Activated naive CD4-positive, alpha-beta T cell treated with anti-CD3 and anti-CD28 coated beads, Interleukin-2, amount 50 U/mL, for 24 hours (primary cell): ENCODE results near the gene RNF149.
"Not testable (repeated sequence)": the region's sequence is repeated elsewhere in the genome, so short reads cannot be mapped to it uniquely, and the experiment has no call there.

Experiments used
- H3K27ac Mint-ChIP-seq: one replicate; pipeline ENCODE4 v1.8.0; 2021; ENCODE audit warnings: mild to moderate bottlenecking, mixed read lengths
- H3K27me3 Mint-ChIP-seq: one replicate; pipeline ENCODE4 v1.8.0; 2021; ENCODE audit warnings: mixed read lengths
- H3K36me3 Mint-ChIP-seq: one replicate; pipeline ENCODE4 v1.8.0; 2021; ENCODE audit warnings: mixed read lengths
- H3K4me1 Mint-ChIP-seq: one replicate; pipeline ENCODE4 v1.8.0; 2021; ENCODE audit warnings: mixed read lengths
- H3K4me3 Mint-ChIP-seq: one replicate; pipeline ENCODE4 v1.8.0; 2021; ENCODE audit warnings: mild to moderate bottlenecking, mixed read lengths
- H3K9me3 Mint-ChIP-seq: one replicate; pipeline ENCODE4 v1.8.0; 2021; ENCODE audit warnings: mixed read lengths

Gene RNF149

DNA sequence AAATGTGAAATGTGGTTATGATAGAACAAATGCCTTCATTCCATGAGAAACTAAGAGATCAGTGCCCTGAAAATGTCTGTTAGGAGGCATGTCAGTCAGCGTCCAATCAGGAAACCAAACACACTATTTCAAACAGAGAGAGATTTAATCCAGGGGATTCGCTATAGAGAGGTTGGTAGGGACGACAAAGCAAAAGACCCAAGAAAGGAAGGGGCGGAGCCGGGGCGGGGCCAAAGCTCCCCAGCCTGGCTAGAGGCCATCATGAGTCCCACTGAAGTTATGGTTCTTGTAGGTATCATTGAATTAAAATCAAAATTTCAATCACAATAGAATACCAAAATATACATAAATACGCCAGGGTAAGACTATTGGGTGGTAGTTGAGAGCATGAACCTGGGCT, 32.9 kb upstream of the RNF149 start:
- Mint-ChIP-seq H3K9me3 (no peaks in the 10 kb centered on the region), H3K27ac (no peak overlapping the region), H3K4me3 (no peak overlapping the region), H3K36me3 (no peaks in the 10 kb centered on the region), H3K27me3 (no peaks in the 10 kb centered on the region), H3K4me1 (peaks cover 36% of the 10 kb centered on the region)

DNA sequence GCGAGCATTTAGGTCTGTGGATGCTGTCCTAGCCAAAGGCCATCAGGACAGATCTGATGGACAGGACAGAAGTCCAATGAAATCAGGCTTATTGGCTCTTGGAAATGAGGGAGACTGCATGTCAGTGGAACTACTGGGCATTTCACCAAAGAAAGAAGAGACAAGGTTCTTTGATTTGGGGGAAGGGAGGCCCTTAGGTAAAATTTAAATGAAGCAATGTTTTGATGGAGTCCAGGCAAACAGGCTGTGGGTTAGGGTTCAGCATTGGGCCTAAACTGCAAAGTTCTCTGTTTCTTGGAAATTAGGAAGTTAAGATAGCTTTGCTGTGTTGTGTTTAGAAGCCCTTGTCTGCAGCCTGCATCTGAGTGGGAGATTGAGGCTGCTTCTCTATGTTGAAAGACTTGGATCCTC, 31.6 kb upstream of the RNF149 start:
- no peaks in the 10 kb centered on the region for H3K27me3 Mint-ChIP-seq
- peaks cover 37% of the 10 kb centered on the region for H3K4me1 Mint-ChIP-seq
- H3K27ac Mint-ChIP-seq: peak overlapping the region; percentile 57
- H3K36me3 Mint-ChIP-seq: no peaks in the 10 kb centered on the region
- H3K9me3 Mint-ChIP-seq: no peaks in the 10 kb centered on the region
- H3K4me3 Mint-ChIP-seq: no peak overlapping the region

DNA sequence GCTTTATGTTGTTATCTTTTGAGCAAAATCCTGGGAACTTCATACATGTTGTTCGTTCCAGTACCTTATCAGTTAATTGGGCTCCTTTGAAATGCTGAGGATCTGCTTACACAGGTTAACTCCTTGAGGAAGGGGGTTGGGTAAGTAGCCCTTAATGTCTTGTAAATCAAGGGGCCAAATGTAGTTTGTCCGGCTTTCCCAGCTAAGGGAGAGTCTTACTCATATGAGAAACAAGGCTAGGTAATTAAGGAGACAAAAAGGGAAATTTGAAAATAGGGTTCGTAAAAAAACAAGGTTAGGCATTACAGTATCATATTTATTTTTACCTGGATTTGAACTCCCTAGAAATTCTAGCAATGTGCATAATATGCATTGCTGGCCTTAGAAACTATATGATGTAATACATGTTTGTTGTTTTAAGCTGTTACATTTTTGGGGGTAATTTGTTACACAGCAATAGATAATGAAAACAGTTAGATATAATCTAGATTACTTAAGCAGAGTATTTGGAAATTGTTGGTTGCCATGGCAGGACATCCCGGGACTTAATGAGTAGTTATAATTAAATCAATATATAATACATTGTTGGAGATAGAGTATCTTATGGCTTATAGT, 30.9 kb upstream of the RNF149 start:
- no peak overlapping the region for H3K4me3 Mint-ChIP-seq
- no peaks in the 10 kb centered on the region for H3K9me3 Mint-ChIP-seq
- no peak overlapping the region for H3K27ac Mint-ChIP-seq
- no peaks in the 10 kb centered on the region for H3K36me3 Mint-ChIP-seq
- no peaks in the 10 kb centered on the region for H3K27me3 Mint-ChIP-seq
- peaks cover 40% of the 10 kb centered on the region for H3K4me1 Mint-ChIP-seq

DNA sequence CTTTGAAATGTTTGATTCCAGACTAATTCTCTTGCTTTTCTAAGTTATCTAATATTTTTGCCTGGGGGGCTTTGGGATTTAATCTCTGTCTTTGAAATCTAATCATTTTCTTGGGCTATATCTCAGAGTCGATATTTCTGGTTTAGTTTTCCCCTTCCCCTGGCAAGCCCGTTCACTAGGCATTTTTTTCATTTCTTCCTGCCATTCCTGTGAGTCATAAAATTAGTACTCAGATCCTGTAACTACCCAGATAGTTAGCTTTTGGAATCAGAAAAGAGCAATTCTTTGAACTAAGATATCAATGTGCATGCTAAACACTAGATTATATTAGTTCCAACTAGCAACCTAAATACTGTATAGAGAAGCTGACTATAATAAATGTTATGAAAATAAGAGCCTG, 29.4 kb upstream of the RNF149 start:
- Mint-ChIP-seq H3K27ac (no peak overlapping the region), H3K9me3 (no peaks in the 10 kb centered on the region), H3K4me3 (no peak overlapping the region), H3K27me3 (no peaks in the 10 kb centered on the region), H3K4me1 (peaks cover 53% of the 10 kb centered on the region), H3K36me3 (no peaks in the 10 kb centered on the region)

DNA sequence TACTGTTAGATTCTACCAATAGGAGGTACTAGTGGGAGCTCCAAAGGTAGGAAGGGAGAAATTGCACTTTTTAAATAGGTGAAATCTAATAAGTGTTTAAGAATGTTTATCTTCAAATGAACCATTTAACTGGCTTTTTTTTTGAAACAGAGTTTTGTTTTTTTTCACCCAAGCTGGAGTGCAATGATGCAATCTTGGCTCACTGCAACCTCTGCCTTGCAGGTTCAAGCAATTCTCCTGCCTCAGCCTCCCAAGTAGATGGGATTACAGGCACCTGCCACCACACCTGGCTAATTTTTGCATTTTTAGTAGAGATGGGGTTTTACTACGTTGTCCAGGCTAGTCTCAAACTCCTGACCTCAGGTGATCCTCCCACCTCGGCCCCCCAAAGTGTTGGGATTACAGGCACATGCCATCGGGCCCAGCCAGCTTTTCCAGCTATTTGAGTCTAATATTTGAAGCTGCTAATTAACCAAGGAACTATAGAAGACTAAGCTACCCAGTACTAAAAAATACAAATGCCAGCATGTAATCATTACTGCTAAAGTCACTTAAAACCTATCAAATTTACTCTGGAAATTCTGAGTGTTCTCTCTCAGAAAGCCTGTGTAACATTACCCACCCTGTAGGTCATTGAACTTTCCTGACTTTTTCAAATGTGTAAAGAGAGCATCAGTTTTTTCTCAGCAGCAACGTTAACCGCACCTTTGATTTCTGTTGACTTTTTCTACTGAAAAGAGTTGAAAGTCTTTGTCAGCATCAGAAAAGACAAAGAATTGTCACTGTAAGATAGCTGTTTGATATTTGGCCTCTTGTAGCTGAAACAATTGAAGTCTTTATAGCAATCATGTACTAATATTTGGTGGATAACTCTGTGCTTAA, 24.6 kb upstream of the RNF149 start:
- peaks cover 31% of the 10 kb centered on the region for H3K4me1 Mint-ChIP-seq
- no peaks in the 10 kb centered on the region for H3K36me3 Mint-ChIP-seq
- no peak overlapping the region for H3K4me3 Mint-ChIP-seq
- H3K9me3 Mint-ChIP-seq: no peaks in the 10 kb centered on the region
- peak overlapping the region; percentile 32 for H3K27ac Mint-ChIP-seq
- H3K27me3 Mint-ChIP-seq: no peaks in the 10 kb centered on the region

DNA sequence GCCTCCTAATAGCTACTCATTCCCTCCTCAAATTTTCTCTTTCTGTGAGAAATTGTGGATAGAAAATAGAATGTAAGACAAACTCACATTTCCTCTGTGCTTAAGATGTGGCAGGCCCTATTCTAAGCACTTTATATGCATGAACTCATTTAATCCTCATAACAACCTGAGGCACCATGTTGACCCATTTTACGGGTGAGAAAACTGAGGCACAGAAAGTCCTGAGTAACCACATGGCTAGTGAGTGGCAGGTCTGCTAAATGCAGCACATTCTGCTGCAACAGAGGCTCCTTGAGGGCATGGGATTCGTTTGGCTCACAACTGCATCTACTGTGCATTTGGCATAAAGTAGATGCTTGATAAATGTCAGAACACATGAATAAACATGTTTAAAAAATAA, 22.7 kb upstream of the RNF149 start:
- no peaks in the 10 kb centered on the region for H3K27me3 Mint-ChIP-seq

DNA sequence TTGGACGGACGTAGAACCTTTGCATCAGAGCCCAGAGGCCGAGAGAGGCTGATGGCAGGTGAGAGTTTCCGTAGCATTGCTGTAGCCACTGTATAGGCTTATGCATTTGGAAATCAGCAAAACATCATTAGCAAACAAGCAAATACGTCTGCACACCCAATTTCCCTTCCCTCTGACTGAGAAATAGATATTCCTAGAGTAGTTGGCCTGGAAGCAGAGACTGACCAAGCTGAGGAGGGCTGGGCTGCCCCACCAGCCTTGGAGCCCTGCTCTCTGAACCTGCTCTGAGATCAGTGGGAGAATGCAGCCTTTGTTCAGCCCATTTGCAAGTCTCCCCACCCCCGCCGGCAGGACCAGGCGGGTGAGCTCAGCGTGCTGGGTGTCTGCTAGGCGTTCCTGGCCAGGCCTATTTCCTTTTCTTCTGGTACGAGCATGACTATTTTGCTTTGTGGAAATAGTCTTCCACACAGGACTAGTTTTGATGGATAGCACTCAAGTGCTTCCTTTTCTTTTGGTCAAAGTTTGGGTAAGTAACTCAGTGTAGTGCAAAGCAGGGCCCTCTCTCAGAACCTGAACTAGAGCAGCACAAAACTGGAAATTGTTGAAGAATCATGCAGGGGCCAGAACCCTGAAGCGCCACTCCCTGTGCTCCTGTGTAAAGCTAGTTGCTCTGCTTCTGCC, 21.9 kb upstream of the RNF149 start:
- H3K4me1 Mint-ChIP-seq: peaks cover 27% of the 10 kb centered on the region
- H3K9me3 Mint-ChIP-seq: no peaks in the 10 kb centered on the region
- peak overlapping the region; percentile 79 for H3K27ac Mint-ChIP-seq
- no peaks in the 10 kb centered on the region for H3K36me3 Mint-ChIP-seq
- peak overlapping the region; percentile 13 for H3K4me3 Mint-ChIP-seq
- H3K27me3 Mint-ChIP-seq: no peaks in the 10 kb centered on the region

More for the DNA sequence above, 22.7 kb upstream of the RNF149 start:
- H3K4me1 Mint-ChIP-seq: peaks cover 27% of the 10 kb centered on the region
- H3K9me3 Mint-ChIP-seq: no peaks in the 10 kb centered on the region
- H3K4me3 Mint-ChIP-seq: no peak overlapping the region
- H3K36me3 Mint-ChIP-seq: no peaks in the 10 kb centered on the region
- peak overlapping the region; percentile 79 for H3K27ac Mint-ChIP-seq

DNA sequence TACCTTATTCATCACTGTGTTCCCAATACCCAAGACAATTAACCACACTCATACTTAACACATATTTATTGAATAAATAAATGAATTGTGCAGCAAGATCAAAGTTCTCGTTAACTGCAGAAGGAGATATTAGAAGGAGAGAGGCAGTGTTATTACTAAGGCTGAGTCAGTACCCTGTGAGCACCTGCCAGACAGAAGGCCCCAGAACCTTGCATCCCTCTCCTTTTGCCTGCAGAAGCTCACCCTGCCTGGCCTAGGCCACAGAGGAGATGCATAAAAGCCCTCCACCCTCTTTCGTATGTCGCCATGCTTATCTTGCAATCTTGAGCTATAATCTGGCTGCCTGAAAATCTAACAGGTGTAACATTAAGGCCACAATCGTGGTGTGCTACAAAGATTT, 20.5 kb upstream of the RNF149 start:
- Mint-ChIP-seq H3K9me3 (no peaks in the 10 kb centered on the region), H3K4me3 (peak overlapping the region; percentile 3), H3K27me3 (no peaks in the 10 kb centered on the region), H3K36me3 (no peaks in the 10 kb centered on the region), H3K27ac (no peak overlapping the region), H3K4me1 (peaks cover 28% of the 10 kb centered on the region)

DNA sequence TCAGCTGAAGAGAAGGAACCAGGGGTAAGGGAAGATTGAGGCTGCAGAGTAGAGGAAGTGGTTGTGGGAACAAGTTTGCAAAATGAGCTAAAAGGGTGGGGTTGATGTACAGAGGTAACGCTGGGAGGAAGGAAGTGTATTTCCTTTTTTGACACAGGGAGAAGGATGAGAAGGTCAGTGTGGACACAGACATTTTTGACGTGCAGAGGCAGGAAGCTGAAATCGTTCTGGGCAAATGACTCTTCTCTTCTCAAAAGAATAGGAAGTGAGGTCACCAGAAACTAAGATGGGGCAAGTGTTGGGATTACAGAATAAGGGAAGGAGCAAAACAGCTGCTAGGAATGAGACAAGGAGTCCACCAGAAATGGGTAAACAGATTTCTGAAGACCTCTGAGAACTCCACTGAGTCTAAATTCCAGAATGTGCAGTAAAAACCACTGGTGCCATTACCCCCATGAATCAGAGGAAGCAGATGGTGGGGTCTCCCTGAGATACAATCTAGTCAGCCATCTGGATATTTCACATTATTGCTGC, 20.0 kb upstream of the RNF149 start:
- H3K4me1 Mint-ChIP-seq: peaks cover 25% of the 10 kb centered on the region
- H3K36me3 Mint-ChIP-seq: no peaks in the 10 kb centered on the region
- no peak overlapping the region for H3K27ac Mint-ChIP-seq
- H3K9me3 Mint-ChIP-seq: no peaks in the 10 kb centered on the region
- no peak overlapping the region for H3K4me3 Mint-ChIP-seq
- H3K27me3 Mint-ChIP-seq: no peaks in the 10 kb centered on the region

DNA sequence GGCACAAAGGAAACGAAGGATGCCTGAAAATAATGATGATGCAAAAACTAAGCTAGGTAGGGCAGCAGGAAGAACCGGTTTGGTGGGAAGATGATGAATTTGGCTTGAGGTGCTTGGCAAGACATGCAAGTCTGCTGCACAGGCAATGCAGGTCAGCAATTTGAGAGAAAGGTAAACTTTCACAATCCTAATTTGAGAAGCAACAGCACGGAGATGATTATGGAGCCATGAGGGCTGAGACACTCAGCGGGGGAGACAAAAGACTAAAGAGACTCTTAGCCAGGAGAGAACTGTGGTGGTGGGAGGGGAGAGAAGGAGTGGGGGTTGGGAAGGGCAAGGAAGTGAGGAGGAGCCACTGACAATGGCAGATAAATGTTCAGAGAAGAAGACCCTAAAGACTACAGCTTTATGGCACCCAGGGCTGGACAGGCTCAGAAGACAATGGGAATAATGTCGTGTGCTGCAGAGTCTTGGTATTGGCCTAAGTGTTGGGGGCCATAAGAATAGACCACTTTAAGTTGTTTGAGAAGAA, 19.4 kb upstream of the RNF149 start:
- Mint-ChIP-seq H3K9me3 (no peaks in the 10 kb centered on the region), H3K36me3 (no peaks in the 10 kb centered on the region), H3K27ac (no peak overlapping the region), H3K4me1 (peaks cover 23% of the 10 kb centered on the region), H3K4me3 (no peak overlapping the region), H3K27me3 (no peaks in the 10 kb centered on the region)

DNA sequence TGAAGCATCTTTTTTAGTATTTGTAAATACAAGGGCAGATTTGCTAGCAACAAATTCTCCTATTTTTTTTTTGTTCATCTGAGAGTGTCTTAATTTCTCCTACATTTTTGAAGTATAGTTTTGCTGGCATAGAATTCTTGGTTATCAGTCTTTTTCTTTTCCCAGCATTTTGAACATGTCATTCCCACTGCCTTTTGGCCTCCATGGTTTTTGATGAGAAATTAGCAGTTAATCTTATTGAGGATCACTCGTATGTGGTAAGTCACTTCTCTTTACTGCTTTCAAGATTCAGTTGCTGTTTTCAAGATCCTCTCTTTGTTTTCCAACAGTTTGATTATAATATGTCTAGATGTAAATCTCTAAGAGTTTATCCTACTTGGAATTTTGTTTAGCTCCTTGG, 16.9 kb upstream of the RNF149 start:
- H3K36me3 Mint-ChIP-seq: no peaks in the 10 kb centered on the region
- H3K4me3 Mint-ChIP-seq: no peak overlapping the region
- H3K9me3 Mint-ChIP-seq: no peaks in the 10 kb centered on the region
- H3K27me3 Mint-ChIP-seq: no peaks in the 10 kb centered on the region
- H3K4me1 Mint-ChIP-seq: peaks cover 14% of the 10 kb centered on the region
- no peak overlapping the region for H3K27ac Mint-ChIP-seq

DNA sequence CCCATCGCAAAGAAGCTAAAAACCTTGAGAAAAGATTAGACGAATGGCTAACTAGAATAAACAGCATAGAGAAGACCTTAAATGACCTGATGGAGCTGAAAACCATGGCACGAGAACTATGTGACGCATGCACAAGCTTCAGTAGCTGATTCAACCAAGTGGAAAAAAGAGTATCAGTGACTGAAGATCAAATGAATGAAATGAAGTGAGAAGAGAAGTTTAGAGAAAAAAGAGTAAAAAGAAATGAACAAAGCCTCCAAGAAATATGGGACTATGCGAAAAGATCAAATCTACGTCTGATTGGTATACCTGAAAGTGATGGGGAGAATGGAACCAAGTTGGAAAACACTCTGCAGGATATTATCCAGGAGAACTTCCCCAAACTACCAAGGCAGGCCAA, 8.1 kb upstream of the RNF149 start:
- not testable (repeated sequence) for H3K36me3 Mint-ChIP-seq, H3K27me3 Mint-ChIP-seq
- peak overlapping the region; percentile 51 for H3K4me3 Mint-ChIP-seq

DNA sequence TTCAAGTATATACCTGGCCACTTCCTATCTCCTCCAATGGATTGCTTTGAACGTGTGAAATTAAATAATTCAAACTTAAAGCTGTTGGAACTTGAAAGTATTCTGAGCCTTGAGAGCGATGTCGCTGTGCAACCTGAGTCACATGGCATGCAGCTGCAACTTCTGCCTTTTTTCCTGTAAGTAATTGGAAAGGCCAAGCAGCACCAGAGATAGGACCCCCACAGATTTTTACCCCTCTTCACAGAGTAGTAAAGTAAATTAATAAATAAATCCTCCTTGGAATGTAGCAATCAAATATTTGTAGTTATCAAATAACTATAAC, 3.2 kb upstream of the RNF149 start:
- peak overlapping the region; percentile 73 for H3K4me3 Mint-ChIP-seq
- no peaks in the 10 kb centered on the region for H3K27me3 Mint-ChIP-seq
- H3K9me3 Mint-ChIP-seq: no peaks in the 10 kb centered on the region
- H3K36me3 Mint-ChIP-seq: peaks cover 6% of the 10 kb centered on the region
- peaks cover 70% of the 10 kb centered on the region for H3K4me1 Mint-ChIP-seq
- peak overlapping the region; percentile 79 for H3K27ac Mint-ChIP-seq

More for the DNA sequence above, 8.1 kb upstream of the RNF149 start:
- not testable (repeated sequence) for H3K27ac Mint-ChIP-seq, H3K9me3 Mint-ChIP-seq
- H3K4me1 Mint-ChIP-seq: peaks cover 39% of the 10 kb centered on the region

DNA sequence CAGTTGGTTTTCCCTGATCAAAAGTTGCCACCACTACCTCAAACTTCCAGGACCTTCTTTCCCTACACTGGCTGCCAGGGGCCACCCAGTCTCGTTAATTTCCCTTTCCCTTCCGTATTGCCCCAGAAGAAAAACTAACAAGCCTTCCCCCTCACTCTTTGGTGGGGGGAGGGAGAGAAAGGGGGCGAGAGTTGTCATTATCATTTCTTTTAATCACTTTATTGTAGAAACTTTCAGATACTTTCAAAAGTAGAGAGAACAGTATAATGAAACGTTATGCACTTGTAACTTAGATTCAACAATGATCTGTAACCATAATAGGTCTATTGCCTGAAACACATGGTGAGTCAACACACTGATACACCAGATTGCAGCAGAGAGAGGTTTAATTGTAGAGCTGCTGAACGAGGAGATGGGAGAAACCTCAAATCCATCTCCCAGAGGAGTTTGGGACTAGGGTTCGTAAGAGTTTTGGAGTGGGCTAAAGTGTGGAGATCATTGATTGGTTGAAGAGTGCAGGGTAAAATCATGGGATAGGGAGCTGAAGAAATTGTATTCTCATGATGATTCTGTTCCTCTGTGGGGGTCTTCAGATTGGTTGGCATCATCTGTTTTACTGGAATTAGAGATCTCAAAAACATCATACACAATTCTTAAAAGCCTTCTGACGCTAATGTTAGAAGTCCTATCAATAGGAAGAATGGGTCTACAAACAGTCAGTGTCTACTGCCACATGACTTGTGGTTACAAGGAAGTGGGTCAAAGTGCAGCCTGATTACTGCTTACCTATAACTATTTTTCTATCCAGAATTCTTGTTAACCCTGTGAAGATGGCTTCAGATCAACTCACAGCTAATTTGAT, 2.6 kb upstream of the RNF149 start:
- Mint-ChIP-seq H3K4me1 (peaks cover 70% of the 10 kb centered on the region), H3K4me3 (peak overlapping the region; percentile 73), H3K27ac (peak overlapping the region; percentile 69), H3K36me3 (peaks cover 6% of the 10 kb centered on the region), H3K27me3 (no peaks in the 10 kb centered on the region), H3K9me3 (no peaks in the 10 kb centered on the region)
